ENCODE measurements around the gene ANAPC7.

ANAPC7 gene

GRCh38 chr12:110335481-110336045 lies 67.9 kb downstream of the ANAPC7 start:
- peaks cover 18% of the 10 kb centered on the region for H3K79me2 ChIP-seq (ENCODE audit: insufficient read depth, low read length)
- no peaks in the 10 kb centered on the region for H3K27me3 ChIP-seq (ENCODE audit: insufficient read depth, low read length, poor library complexity)
- H3K4me3 ChIP-seq (ENCODE audit: low read depth in 1 of 2, low read length in 2 of 2): no peak overlapping the region
- no peak overlapping the region for H3K27ac ChIP-seq (ENCODE audit: low read length)
- TF ChIP-seq, protein P1, sequence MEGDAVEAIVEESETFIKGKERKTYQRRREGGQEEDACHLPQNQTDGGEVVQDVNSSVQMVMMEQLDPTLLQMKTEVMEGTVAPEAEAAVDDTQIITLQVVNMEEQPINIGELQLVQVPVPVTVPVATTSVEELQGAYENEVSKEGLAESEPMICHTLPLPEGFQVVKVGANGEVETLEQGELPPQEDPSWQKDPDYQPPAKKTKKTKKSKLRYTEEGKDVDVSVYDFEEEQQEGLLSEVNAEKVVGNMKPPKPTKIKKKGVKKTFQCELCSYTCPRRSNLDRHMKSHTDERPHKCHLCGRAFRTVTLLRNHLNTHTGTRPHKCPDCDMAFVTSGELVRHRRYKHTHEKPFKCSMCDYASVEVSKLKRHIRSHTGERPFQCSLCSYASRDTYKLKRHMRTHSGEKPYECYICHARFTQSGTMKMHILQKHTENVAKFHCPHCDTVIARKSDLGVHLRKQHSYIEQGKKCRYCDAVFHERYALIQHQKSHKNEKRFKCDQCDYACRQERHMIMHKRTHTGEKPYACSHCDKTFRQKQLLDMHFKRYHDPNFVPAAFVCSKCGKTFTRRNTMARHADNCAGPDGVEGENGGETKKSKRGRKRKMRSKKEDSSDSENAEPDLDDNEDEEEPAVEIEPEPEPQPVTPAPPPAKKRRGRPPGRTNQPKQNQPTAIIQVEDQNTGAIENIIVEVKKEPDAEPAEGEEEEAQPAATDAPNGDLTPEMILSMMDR (IDR thresholded peaks at IDR 0.05; ENCODE audit: borderline replicate concordance, extremely low read depth, low read length, poor library complexity, severe bottlenecking): no peak
- TF ChIP-seq EZH2 (IDR thresholded peaks at IDR 0.05; ENCODE audit: borderline replicate concordance, low read depth, low read length, severe bottlenecking): no peak
- no peak overlapping the region for H3K4me2 ChIP-seq (ENCODE audit: insufficient read depth, low read length)
- ATAC-seq (ENCODE audit: insufficient read depth, low read depth) (no peak), DNase-seq (no peak)
- H2AFZ ChIP-seq (ENCODE audit: low read depth, low read length): no peak overlapping the region
- 0 out of 2 replicates have a peak, but pooled peaks cover 9% of the 10 kb centered on the region for H4K20me1 ChIP-seq (ENCODE audit: insufficient read depth, low read length)
- peaks cover 99% of the 10 kb centered on the region for H3K36me3 ChIP-seq (ENCODE audit: insufficient read depth, low read length)
- no peaks in the 10 kb centered on the region for H3K4me1 ChIP-seq (ENCODE audit: insufficient read depth, low read length)
- H3K9ac ChIP-seq (ENCODE audit: low read depth, low read length): no peak overlapping the region
- H3K9me3 ChIP-seq (ENCODE audit: insufficient read depth, low read length, severe bottlenecking): no peaks in the 10 kb centered on the region

DNA sequence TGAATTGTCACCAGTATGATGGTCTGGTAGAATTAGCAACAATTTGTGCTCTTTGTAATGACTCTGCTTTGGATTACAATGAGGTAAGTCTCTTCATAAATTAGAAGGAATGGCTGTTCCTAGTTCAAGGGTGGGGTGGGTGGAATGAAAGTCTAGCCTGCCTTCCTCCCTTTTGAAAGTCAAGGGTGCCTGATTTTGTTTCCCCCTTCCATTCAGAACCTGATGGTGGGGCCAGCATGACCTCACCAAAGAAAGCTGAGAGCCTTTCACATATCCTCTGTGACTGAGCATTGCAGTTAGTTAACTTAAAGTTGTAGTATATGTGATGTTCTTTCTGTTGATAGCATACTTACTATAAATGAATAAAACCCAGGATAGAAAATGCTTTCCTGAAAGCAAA lies 70.3 kb downstream of the ANAPC7 start:
- Histone ChIP-seq H3K4me1 (ENCODE audit: insufficient read depth, low read length) (no peaks in the 10 kb centered on the region), H3K36me3 (ENCODE audit: insufficient read depth, low read length) (peaks cover 97% of the 10 kb centered on the region), H3K9me3 (ENCODE audit: insufficient read depth, low read length, severe bottlenecking) (no peaks in the 10 kb centered on the region), H3K27ac (ENCODE audit: low read length) (no peak overlapping the region), H3K4me2 (ENCODE audit: insufficient read depth, low read length) (no peak overlapping the region), H3K79me2 (ENCODE audit: insufficient read depth, low read length) (peaks cover 35% of the 10 kb centered on the region), H3K4me3 (ENCODE audit: low read depth in 1 of 2, low read length in 2 of 2) (no peak overlapping the region), H4K20me1 (ENCODE audit: insufficient read depth, low read length) (peaks cover 15% of the 10 kb centered on the region), H3K27me3 (ENCODE audit: insufficient read depth, low read length, poor library complexity) (no peaks in the 10 kb centered on the region), H3K9ac (ENCODE audit: low read depth, low read length) (no peak overlapping the region), H2AFZ (ENCODE audit: low read depth, low read length) (no peak overlapping the region)
- TF ChIP-seq, protein P1 (IDR thresholded peaks at IDR 0.05; ENCODE audit: borderline replicate concordance, extremely low read depth, low read length, poor library complexity, severe bottlenecking): no peak
- DNase-seq (no peak), ATAC-seq (ENCODE audit: insufficient read depth, low read depth) (no peak)

DNA sequence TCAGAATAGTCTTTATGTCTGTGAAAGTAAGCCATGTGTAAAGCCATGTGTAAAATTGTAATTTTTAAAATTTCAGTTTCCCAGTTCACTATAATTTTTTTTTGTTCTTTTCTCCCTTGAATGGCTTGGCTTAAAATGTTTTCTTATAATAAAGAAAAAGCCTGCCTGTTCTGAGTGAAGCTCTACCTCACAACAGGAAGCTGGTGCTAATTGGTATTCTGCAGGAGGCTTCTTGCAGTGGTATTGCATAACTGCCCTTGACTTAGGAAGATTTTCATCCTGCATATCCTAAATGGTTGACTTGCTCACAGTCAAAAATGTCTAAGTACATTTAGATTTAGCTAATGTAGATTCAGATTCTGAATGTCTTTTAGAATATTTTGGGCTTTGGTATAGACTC lies 73.0 kb downstream of the ANAPC7 start:
- no peak overlapping the region for H3K9ac ChIP-seq (ENCODE audit: low read depth, low read length)
- H3K27me3 ChIP-seq (ENCODE audit: insufficient read depth, low read length, poor library complexity): no peaks in the 10 kb centered on the region
- H3K36me3 ChIP-seq (ENCODE audit: insufficient read depth, low read length): peaks cover 97% of the 10 kb centered on the region
- no peak overlapping the region for H3K4me2 ChIP-seq (ENCODE audit: insufficient read depth, low read length)
- no peaks in the 10 kb centered on the region for H3K4me1 ChIP-seq (ENCODE audit: insufficient read depth, low read length)
- ATAC-seq (ENCODE audit: insufficient read depth, low read depth): no peak
- H2AFZ ChIP-seq (ENCODE audit: low read depth, low read length): no peak overlapping the region
- H3K9me3 ChIP-seq (ENCODE audit: insufficient read depth, low read length, severe bottlenecking): no peaks in the 10 kb centered on the region
- no peak overlapping the region for H3K27ac ChIP-seq (ENCODE audit: low read length)
- H3K79me2 ChIP-seq (ENCODE audit: insufficient read depth, low read length): peaks cover 56% of the 10 kb centered on the region
- H4K20me1 ChIP-seq (ENCODE audit: insufficient read depth, low read length): peaks cover 13% of the 10 kb centered on the region
- H3K4me3 ChIP-seq (ENCODE audit: low read depth in 1 of 2, low read length in 2 of 2): no peak overlapping the region
- DNase-seq: no peak
- TF ChIP-seq, protein P1 (IDR thresholded peaks at IDR 0.05; ENCODE audit: borderline replicate concordance, extremely low read depth, low read length, poor library complexity, severe bottlenecking): no peak
- no peak for TF ChIP-seq EZH2 (IDR thresholded peaks at IDR 0.05; ENCODE audit: borderline replicate concordance, low read depth, low read length, severe bottlenecking)

GRCh38 chr12:110330124-110330523 lies 73.4 kb downstream of the ANAPC7 start:
- H3K27me3 ChIP-seq (ENCODE audit: insufficient read depth, low read length, poor library complexity): no peaks in the 10 kb centered on the region
- no peak overlapping the region for H3K4me2 ChIP-seq (ENCODE audit: insufficient read depth, low read length)
- TF ChIP-seq, protein P1 (IDR thresholded peaks at IDR 0.05; ENCODE audit: borderline replicate concordance, extremely low read depth, low read length, poor library complexity, severe bottlenecking): no peak
- no peak for TF ChIP-seq EZH2 (IDR thresholded peaks at IDR 0.05; ENCODE audit: borderline replicate concordance, low read depth, low read length, severe bottlenecking)
- no peak overlapping the region for H3K4me3 ChIP-seq (ENCODE audit: low read depth in 1 of 2, low read length in 2 of 2)
- H3K9me3 ChIP-seq (ENCODE audit: insufficient read depth, low read length, severe bottlenecking): no peaks in the 10 kb centered on the region
- H3K79me2 ChIP-seq (ENCODE audit: insufficient read depth, low read length): peaks cover 56% of the 10 kb centered on the region
- no peak overlapping the region for H3K9ac ChIP-seq (ENCODE audit: low read depth, low read length)
- ATAC-seq (ENCODE audit: insufficient read depth, low read depth) (no peak), DNase-seq (no peak)
- H3K27ac ChIP-seq (ENCODE audit: low read length): no peak overlapping the region
- H4K20me1 ChIP-seq (ENCODE audit: insufficient read depth, low read length): peaks cover 13% of the 10 kb centered on the region
- H2AFZ ChIP-seq (ENCODE audit: low read depth, low read length): no peak overlapping the region
- no peaks in the 10 kb centered on the region for H3K4me1 ChIP-seq (ENCODE audit: insufficient read depth, low read length)
- peaks cover 97% of the 10 kb centered on the region for H3K36me3 ChIP-seq (ENCODE audit: insufficient read depth, low read length)
